SK-N-SH treated with all-trans-retinoic acid at 6 μM for 48 hours (cell line): ENCODE measurements around the gene MTUS2.

Source experiments
- ARNTL ChIP-seq: fragments of 450-650 bp; formaldehyde crosslinking; IDR thresholded peaks from 2 replicates; pipeline ENCODE4 v1.5.0; 2020; ENCODE audit warnings: low read depth, mild to moderate bottlenecking, moderate library complexity, borderline replicate concordance
- BACH2 ChIP-seq: fragments of 250-450 bp; sonication (Bioruptor Pico); IDR thresholded peaks from 2 replicates; pipeline ENCODE4 v1.9.0; 2021; ENCODE audit warnings: mild to moderate bottlenecking, borderline replicate concordance
- CSDC2 ChIP-seq: fragments of 250-450 bp; sonication (Bioruptor Pico); IDR thresholded peaks from 2 replicates; pipeline ENCODE4 v1.5.0; 2020; ENCODE audit warnings: mild to moderate bottlenecking, moderate library complexity
- GLIS3 ChIP-seq: fragments of 250-450 bp; sonication (Bioruptor Pico); IDR thresholded peaks from 2 replicates; pipeline ENCODE4 v1.5.0; 2020; ENCODE audit warnings: mild to moderate bottlenecking, moderate library complexity
- PATZ1 ChIP-seq: fragments of 250-450 bp; sonication (Bioruptor Pico); IDR thresholded peaks from 2 replicates; pipeline ENCODE4 v1.8.0; 2020; ENCODE audit warnings: mild to moderate bottlenecking, moderate library complexity, borderline replicate concordance
- POU6F1 ChIP-seq: fragments of 250-450 bp; sonication (Bioruptor Pico); IDR thresholded peaks from 2 replicates; pipeline ENCODE4 v1.8.0; 2021; ENCODE audit warnings: low read depth, mild to moderate bottlenecking, moderate library complexity, borderline replicate concordance
- RARB ChIP-seq: fragments of 250-450 bp; sonication (Bioruptor Pico); IDR thresholded peaks from 2 replicates; pipeline ENCODE4 v1.8.0; 2021; ENCODE audit warnings: mild to moderate bottlenecking, moderate library complexity
- ZFP3 ChIP-seq: fragments of 250-450 bp; sonication (Bioruptor Pico); IDR thresholded peaks from 2 replicates; pipeline ENCODE4 v1.5.0; 2020; ENCODE audit warnings: mild to moderate bottlenecking, moderate library complexity
- ZNF565 ChIP-seq: fragments of 450-650 bp; formaldehyde crosslinking; conservative IDR thresholded peaks from 2 replicates; pipeline ENCODE4 v1.5.0; 2020; ENCODE audit warnings: low read depth, mild to moderate bottlenecking, moderate library complexity
- ZNF70 ChIP-seq: fragments of 450-650 bp; formaldehyde crosslinking; IDR thresholded peaks from 2 replicates; pipeline ENCODE4 v1.5.0; 2020; ENCODE audit warnings: mild to moderate bottlenecking, moderate library complexity
- ZNF8 ChIP-seq: fragments of 450-650 bp; formaldehyde crosslinking; IDR thresholded peaks from 2 replicates; pipeline ENCODE4 v1.5.0; 2020; ENCODE audit warnings: mild to moderate bottlenecking, moderate library complexity

GRCh38 chr13:29538652-29539040 lies 718.5 kb downstream of the MTUS2 start:
- TF ChIP-seq CSDC2 (no peak), ZNF70 (CRISPR knock-in tag) (no peak), RARB (CRISPR knock-in tag) (no peak), ZNF565 (no peak), ZNF8 (CRISPR knock-in tag) (no peak), PATZ1 (CRISPR knock-in tag) (no peak), GLIS3 (CRISPR knock-in tag) (no peak), POU6F1 (no peak), ARNTL (no peak), ZFP3 (CRISPR knock-in tag) (no peak), BACH2 (CRISPR knock-in tag) (no peak)
